Measurements from ENCODE around the gene TBX1.
A peak's percentile ranks its signal among the peaks of the same experiment; 100 is the strongest.

TBX1 gene

DNA sequence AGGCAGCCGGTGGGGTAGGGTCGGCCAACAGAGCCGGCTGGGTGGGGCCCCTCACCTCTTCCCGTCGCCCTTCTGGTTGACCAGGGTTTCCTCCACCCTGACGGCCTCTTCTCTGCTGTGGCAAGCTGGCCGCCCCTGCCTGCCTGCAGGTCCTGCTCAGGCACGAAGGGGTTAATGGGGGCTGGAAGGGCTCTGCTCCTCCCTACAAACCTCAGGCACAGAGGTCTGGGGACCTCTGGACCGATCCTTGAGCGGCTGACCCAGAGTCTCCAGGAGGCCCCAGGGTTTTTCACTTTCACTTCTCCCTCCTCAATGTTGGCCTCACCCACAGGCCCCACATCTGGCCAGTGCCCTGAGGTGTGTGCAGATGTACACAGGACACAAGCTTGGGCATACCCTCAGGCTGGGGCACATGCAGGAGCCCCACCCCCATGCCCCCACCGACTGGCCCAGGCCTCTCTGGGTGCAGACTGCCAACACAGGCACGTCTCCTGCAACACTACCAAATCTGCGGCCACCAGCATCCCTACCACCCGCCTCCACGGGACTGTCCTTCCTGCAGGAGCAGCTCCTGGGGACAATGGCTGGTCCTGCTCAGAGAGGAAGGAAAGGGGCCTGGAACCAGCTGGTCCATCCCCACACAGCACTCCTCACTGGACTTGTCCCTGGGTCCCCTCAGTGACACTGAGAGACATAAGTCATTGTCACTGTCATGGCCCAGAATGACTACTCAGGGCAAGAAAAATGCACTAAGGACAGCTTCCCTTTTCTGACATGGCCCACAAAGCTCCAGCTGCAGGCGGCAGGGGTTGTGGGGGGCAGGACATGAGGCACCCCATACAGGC lies 3.2 kb upstream of the TBX1 start:
- TF ChIP-seq, protein P1, sequence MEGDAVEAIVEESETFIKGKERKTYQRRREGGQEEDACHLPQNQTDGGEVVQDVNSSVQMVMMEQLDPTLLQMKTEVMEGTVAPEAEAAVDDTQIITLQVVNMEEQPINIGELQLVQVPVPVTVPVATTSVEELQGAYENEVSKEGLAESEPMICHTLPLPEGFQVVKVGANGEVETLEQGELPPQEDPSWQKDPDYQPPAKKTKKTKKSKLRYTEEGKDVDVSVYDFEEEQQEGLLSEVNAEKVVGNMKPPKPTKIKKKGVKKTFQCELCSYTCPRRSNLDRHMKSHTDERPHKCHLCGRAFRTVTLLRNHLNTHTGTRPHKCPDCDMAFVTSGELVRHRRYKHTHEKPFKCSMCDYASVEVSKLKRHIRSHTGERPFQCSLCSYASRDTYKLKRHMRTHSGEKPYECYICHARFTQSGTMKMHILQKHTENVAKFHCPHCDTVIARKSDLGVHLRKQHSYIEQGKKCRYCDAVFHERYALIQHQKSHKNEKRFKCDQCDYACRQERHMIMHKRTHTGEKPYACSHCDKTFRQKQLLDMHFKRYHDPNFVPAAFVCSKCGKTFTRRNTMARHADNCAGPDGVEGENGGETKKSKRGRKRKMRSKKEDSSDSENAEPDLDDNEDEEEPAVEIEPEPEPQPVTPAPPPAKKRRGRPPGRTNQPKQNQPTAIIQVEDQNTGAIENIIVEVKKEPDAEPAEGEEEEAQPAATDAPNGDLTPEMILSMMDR (conservative IDR thresholded peaks at IDR 0.05; ENCODE audit: low read depth), result no peak
- H3K27ac ChIP-seq, result peak overlapping the region; percentile 61
- DNase-seq (ENCODE audit: low spot score), result no peak
- ChIA-PET POLR2A (ENCODE audit: low non-redundant PET) (no interaction called here), CTCF (interaction anchor here (0.7 to 1.5 kb wide), 5 partner anchors 21 to 153 kb away, joined by 3 to 7 read pairs (median 5); no protein-coding TSS in a partner anchor)

DNA sequence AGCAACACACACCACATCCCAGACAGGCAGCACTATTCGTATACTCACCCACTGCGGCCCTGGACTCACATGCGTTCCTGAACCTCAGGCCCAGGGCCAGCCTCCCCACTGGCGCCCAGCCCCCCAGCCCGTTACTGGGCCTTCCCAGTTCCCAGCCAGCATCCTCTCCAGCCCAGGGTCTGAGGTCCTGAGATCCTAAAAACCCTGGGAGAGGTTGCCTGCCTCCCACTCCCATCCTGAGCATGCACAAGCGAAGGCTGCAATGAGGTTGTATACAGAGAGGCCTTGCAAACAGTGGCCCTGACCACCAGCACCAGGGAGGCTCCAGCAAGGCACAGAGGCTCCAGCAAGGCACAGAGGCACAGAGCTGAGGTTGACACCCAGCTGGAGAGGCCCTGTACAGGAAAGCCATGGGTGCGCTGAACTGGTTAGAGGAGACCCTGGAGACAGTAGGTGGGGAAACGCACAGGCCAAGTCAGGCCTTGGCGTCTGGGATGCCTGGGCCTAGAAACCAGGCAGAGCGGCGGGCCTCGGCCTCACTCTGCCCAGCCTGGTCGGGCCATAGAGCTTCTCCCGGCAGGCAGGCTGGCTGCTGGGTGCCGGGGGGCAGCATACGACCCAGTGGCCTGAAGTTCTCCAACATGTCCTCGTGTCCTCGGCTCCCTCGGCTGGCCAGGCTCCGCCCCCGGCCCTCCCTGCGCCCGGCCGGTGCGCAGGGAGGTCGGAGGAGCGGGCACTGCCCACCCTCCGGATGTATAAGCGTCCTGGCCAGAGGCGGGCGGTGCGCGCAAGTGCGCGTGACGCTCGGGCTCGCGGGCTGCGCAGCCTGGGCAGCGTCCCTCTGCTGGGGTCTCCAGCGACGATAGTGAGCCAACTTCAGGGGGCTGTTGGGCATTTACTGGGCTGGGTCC lies 2.3 kb upstream of the TBX1 start:
- no peak for DNase-seq (ENCODE audit: low spot score)
- peak overlapping the region; percentile 61 for H3K27ac ChIP-seq
- TF ChIP-seq, protein P1 (conservative IDR thresholded peaks at IDR 0.05; ENCODE audit: low read depth), result no peak
- POLR2A ChIA-PET (ENCODE audit: low non-redundant PET), result no interaction called here
- CTCF ChIA-PET, result interaction anchor here (0.7 to 1.5 kb wide), 2 partner anchors 22 to 152 kb away, joined by 3 to 7 read pairs; no protein-coding TSS in a partner anchor

DNA sequence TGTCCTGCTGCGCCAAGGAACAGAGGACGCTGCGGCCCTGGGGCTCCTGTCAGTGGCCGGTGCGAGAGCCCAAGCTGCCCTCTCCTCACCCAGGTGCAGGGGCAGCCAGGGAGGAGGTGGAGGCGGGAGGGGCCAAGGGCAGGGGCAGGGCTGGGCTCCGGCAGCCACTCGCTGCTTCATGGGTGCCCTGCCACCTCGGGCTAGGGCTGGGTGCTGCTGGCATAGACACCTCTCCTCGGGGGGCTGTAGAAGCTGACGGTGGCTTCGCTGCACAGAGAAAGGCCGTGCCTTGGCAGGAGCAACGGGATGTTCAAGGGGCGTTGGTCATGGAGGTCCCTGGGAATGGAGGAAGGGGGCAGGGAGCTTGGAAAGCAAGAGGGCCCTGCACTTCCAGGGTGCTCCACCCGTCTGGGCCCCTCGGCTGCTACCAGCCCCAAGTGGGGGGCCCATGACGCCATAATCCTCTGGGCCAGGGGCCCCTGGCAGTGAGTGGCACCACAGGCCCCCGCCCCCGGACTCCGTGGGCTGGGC lies 1.6 kb upstream of the TBX1 start:
- H3K27ac ChIP-seq, result no peak overlapping the region
- no peak for DNase-seq (ENCODE audit: low spot score)
- TF ChIP-seq, protein P1 (conservative IDR thresholded peaks at IDR 0.05; ENCODE audit: low read depth), result no peak
- CTCF ChIA-PET, result interaction anchor here (0.6 to 1.5 kb wide), 2 partner anchors 151 to 190 kb away, joined by 3 to 7 read pairs; no protein-coding TSS in a partner anchor
- POLR2A ChIA-PET (ENCODE audit: low non-redundant PET), result no interaction called here

DNA sequence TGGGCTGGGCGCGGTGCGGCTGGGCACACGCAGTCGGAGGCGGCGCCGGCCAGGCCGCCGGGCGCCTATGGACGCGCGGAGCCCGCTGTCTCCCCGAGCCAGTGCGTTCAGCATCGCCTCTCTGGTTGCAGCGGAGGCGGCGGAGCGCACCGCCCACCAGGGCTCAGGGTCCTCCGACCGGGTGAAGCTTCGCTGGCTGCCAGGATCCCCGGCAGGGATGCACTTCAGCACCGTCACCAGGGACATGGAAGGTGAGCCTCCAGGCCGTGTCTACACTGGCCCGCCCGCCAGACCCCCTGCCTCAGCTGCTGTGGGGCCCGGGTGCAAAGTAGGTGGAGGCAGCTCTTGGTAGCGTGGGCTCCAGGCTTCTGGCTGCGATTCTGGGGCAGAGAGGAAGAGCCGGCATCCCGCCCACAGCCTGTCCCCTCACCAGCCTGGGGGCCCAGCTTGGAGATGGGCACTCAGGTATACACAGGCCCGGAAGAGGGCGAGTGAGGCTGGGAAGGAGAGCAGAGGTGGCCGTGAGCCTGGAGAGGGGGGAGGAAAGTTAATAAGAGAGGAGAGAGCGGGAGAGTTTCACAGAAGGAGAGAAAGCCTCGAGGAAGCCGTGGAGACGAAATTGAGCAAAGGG lies 1.0 kb upstream of the TBX1 start:
- TF ChIP-seq, protein P1 (conservative IDR thresholded peaks at IDR 0.05; ENCODE audit: low read depth), result no peak
- no peak for DNase-seq (ENCODE audit: low spot score)
- no peak overlapping the region for H3K27ac ChIP-seq
- CTCF ChIA-PET, result interaction anchor here (0.6 kb wide), 1 partner anchor 190 kb away, joined by 3 read pairs; no protein-coding TSS in a partner anchor
- POLR2A ChIA-PET (ENCODE audit: low non-redundant PET), result no interaction called here

DNA sequence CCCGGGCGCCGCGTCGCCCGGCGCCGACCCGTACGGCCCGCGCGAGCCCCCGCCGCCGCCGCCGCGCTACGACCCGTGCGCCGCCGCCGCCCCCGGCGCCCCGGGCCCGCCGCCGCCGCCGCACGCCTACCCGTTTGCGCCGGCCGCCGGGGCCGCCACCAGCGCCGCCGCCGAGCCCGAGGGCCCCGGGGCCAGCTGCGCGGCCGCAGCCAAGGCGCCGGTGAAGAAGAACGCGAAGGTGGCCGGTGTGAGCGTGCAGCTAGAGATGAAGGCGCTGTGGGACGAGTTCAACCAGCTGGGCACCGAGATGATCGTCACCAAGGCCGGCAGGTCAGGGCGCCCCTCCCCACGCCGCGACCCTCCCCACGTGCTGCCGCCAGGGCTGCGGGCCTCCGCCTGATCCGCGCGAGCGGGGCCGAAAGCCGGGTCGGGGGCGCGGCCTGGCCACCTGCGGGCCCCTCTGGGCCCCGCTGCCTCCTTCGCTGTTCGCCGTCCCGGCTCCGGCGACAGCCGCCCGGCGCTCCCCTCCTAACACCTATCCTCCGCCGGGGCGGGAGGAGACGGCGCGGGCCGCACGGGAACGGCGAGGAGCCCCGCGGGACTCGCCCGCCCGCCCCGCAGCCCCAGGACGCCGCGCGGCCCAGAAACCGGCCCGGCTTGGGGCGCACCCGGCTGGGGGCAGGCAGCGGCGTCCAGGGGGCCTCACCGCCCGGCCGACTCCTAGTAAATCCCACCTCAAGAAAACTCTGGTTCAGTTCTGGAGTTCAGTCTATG lies 560 bp downstream of the TBX1 start:
- ChIA-PET CTCF (interaction anchor here (0.6 kb wide), 1 partner anchor 81 kb away, joined by 3 read pairs; no protein-coding TSS in a partner anchor), POLR2A (ENCODE audit: low non-redundant PET) (no interaction called here)
- TF ChIP-seq, protein P1 (conservative IDR thresholded peaks at IDR 0.05; ENCODE audit: low read depth), result no peak
- H3K27ac ChIP-seq, result peak overlapping the region; percentile 54
- DNase-seq (ENCODE audit: low spot score), result no peak

All from RWPE1 (cell line).